Esophagus muscularis mucosa (tissue), 4 donors: Measurements from ENCODE around the gene GAS6.

ENCODE experiments used
- EP300 ChIP-seq: sonication (generic); formaldehyde crosslinking; IDR thresholded peaks from one replicate; pipeline ENCODE4 v1.6.1; 2017; ENCODE audit warnings: antibody characterized with exemption
- POLR2A ChIP-seq: fragments of 450-650 bp; IDR thresholded peaks from one replicate; pipeline ENCODE4 v1.6.1; 2017; ENCODE audit warnings: antibody characterized with exemption, moderate library complexity, mild to moderate bottlenecking, low read depth
- POLR2AphosphoS5 ChIP-seq, 2 donors: sonication (generic); formaldehyde crosslinking; IDR thresholded peaks; one replicate each; pipeline ENCODE4 v1.6.1; 2017; ENCODE audit warnings: antibody characterized with exemption in 2 of 2
- TF ChIP-seq, protein P1 (sequence below), 3 experiments: fragments of 200-600 bp in 2 of 3; fragments of 450-650 bp in 1 of 3; sonication (generic) in 2 of 3; IDR thresholded peaks; one replicate each; pipeline ENCODE4 v1.5.1; 2017 to 2019; ENCODE audit warnings: antibody characterized with exemption in 3 of 3, mild to moderate bottlenecking in 2 of 3, moderate library complexity in 1 of 3

DNA sequence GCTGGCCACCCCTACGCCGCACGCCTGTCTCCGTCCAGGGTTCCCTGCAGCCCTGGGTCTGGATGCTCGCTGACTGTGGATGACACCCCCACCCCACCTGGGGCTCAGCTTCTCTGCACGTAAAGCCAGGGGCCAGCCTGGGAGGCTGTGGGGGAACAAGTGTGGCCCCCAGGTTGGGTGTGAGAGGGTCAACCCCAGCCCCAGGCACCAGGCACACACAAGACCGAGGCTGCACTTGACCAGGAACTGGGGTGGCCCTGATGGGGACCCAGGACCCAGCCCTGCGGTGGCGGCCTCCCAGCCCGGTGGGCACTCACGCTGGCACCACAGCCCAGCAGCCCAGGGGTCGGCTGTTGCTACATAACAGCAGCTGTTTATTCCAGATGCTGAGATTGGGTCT lies 41.6 kb downstream of the GAS6 start:
- TF ChIP-seq, protein P1, sequence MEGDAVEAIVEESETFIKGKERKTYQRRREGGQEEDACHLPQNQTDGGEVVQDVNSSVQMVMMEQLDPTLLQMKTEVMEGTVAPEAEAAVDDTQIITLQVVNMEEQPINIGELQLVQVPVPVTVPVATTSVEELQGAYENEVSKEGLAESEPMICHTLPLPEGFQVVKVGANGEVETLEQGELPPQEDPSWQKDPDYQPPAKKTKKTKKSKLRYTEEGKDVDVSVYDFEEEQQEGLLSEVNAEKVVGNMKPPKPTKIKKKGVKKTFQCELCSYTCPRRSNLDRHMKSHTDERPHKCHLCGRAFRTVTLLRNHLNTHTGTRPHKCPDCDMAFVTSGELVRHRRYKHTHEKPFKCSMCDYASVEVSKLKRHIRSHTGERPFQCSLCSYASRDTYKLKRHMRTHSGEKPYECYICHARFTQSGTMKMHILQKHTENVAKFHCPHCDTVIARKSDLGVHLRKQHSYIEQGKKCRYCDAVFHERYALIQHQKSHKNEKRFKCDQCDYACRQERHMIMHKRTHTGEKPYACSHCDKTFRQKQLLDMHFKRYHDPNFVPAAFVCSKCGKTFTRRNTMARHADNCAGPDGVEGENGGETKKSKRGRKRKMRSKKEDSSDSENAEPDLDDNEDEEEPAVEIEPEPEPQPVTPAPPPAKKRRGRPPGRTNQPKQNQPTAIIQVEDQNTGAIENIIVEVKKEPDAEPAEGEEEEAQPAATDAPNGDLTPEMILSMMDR (IDR thresholded peaks at IDR 0.05), result no peak
- no peak for TF ChIP-seq POLR2A
- no peak for TF ChIP-seq EP300
- no peak for TF ChIP-seq POLR2AphosphoS5 (IDR thresholded peaks at IDR 0.05)
